Measurements from ENCODE around the gene IBTK.
A peak's percentile ranks its signal among the peaks of the same experiment; 100 is the strongest.
"Not testable (repeated sequence)": the region's sequence is repeated elsewhere in the genome, so short reads cannot be mapped to it uniquely, and the experiment has no call there.

Gene IBTK

GRCh38 chr6:82246802-82247504 lies 591 bp downstream of the IBTK start:
- DNase-seq = peak in 1 of 2 experiments; percentile 58

GRCh38 chr6:82246370-82246769 lies 1.2 kb downstream of the IBTK start:
- DNase-seq = no peak

DNA sequence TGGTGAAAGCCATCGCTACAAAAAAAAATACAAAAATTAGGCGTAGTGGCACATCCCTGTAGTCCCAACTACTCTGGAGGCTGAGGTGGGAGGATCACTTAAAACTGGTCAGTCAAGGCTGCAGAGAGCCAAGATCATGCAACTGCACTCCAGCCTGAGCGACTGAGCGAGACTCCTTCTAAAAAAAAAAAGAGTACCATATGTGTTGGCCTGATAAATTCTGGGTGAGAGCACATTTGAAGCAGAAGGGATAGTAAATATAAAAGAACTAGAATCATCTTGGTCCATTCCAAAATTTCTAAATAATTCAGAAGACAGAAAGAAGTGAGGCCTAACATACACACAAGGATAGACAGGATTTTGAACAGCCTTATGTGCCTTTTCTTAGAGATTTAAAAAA lies 2.2 kb downstream of the IBTK start:
- no peak for DNase-seq

DNA sequence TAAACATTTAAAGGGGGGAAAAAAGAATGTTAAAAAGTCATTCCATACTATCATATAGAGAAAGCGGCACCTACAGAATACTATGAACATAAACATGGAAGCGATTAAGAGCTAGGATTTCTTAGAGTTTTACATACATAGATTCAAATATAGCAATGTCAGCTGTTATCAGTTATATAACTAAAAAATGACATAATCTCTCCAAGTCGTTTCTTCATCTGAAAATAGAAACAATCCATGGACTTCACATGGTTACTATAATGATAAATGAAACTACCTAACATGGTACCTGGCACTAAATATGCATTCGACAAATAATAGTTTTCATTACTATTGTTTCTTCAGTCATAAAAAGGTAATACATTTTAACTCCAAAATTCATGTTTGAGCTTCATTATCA lies 3.7 kb downstream of the IBTK start:
- no peak for DNase-seq

DNA sequence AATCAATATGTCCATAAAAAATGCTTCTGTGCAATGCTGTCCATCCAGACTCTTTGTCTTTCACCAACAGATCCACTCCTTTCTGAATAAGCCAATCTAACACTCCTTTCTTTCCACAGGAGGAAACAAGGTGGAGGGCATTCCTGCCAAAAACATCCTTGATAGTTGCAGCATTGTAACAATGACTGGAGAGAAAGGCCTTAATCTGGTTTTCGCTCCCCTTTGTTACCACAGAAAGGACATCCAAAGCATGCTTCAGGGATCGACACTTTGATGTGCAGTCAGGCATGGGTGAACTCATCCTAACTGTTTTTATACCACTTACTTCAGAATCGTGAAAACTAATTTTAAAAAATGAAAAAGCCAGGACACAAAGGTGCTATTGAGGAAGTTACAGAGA lies 7.4 kb downstream of the IBTK start:
- DNase-seq = no peak

GRCh38 chr6:82239597-82239996 lies 7.9 kb downstream of the IBTK start:
- no peak for DNase-seq

DNA sequence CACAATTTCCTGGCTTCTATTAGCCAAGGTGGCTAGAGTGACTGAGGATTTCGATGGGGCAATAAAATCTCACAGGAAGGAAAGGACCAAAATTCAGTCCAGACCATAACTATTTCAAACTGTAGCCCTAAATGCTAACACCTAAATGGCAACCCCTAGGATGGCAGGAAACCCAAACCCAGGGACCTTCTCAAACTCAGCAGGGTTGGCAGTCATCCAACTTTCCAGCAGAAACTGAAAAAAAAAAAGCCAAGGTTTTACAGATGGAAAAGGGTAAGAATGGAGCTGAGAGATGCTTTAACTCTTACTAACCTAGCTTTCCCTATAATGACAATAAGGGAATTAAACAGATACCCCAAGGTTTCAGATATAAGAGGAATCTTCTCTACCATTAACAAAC lies 10.5 kb downstream of the IBTK start:
- no peak for DNase-seq

- DNase-seq = no peak
These were observed 19.8 kb downstream of the IBTK start for GRCh38 chr6:82227770-82228169.

DNA sequence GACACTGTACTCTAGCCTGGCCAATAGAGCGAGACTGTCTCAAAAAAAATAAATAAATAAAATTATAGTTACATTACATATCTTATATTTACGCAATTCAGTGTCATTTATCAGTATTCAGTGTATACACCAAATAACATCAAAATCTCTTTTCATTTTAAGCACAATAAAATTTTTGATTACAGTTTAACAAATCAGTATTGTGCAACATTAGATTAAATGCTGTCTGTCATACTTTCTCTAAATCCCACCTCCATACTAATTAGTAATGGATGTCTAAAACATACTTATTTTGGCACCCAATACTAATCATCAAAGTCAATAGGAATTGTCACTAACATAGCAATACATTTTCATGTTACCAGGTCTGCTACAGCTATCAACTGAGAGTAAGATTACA lies 27.4 kb downstream of the IBTK start:
- no peak for DNase-seq

GRCh38 chr6:82217018-82217586 lies 30.4 kb downstream of the IBTK start:
- no peak for DNase-seq

- DNase-seq = no peak
These were observed 31.0 kb downstream of the IBTK start for GRCh38 chr6:82216549-82216948.

- DNase-seq = no peak
These were observed 36.2 kb downstream of the IBTK start for GRCh38 chr6:82211326-82211725.

- no peak for DNase-seq
These were observed 38.6 kb downstream of the IBTK start for GRCh38 chr6:82208913-82209312.

DNA sequence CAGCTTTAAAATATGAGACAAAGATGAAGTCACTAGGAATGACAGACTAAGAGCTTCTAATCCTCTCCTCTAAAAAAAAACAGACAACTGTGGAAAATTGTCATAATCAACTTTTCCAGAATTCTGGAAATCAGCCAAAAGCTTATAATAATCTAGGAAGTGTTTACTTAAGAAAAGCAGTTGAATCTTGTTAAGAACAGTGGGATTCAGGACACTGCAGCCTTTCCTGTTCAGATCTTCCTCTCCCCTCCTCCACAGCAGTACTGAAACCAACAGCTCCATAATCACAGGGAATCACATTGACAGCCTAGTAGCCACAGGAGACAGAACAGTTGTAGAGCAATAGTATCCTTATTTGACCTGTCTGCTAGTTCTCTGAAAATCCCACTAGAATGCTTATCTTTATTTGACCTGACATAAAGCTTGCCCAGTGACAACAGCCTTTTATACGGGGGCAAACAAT lies 41.6 kb downstream of the IBTK start:
- DNase-seq = peak; percentile 7 to 61

- DNase-seq = no peak
These were observed 43.5 kb downstream of the IBTK start for GRCh38 chr6:82204020-82204419.

- no peak for DNase-seq
These were observed 49.8 kb downstream of the IBTK start for GRCh38 chr6:82197784-82198183.

- DNase-seq = not testable (repeated sequence)
These were observed 50.3 kb downstream of the IBTK start for GRCh38 chr6:82197245-82197644.

DNA sequence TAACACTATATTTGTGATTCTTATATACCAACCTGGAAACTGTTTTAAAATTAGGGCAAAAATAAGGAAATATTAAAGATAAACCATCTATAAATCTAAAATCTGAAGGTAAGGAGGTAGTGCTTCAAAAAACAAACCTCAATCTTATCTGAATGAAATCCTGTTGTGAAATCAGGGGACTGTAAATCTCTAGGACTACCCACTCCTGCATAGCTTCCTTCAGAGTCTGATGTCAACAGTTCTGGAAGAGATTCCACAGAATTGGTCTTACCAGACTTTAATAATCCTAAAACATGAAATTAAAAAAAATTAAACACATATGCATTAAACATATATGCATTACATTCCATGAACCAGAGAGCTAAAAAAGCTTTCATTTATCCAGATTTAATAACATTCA lies 51.4 kb downstream of the IBTK start:
- DNase-seq = no peak

DNA sequence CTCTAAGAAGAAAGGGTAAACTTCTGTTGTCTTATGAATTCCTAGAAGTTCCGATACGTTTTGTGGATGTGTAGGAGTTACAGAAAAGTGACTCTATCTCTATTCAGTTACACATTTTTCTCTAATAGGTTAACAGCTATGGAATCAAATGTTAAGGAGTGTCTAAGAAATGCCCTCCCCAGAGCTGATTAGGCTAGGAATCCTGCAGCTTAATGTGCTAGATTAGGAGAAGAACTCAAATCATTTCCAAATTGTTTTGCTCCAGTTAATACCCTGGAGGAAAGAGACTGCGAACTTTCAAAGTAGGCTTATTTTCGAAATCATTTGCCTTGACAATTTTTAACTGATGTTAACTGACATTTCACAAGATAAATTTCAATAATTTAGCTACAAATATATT lies 51.9 kb downstream of the IBTK start:
- DNase-seq = no peak

DNA sequence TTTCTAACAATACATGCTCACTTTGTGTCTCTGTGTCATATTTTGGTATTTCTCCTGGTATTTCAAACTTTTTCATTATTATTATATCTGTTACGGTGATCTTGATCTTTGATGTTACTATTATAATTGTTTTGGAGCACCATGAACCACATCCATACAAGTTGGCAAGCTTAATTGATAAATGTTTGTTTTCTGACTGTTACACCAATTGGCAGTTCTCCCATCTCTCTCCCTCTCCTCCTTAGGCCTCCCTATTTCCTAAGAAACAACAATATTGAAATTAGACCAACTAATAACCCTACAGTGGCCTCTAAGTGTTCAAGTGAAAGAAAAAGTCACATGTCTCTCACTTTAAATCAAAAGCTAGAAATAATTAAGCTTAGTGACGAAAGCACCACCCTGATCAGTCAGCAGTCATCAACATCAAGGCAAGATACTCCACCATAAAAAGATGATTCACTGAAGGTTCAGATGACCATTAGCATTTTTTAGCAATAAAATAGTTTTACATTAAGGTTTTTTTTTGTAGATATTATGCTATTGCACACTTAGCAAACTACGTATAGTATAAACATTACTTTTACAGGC lies 61.5 kb downstream of the IBTK start:
- DNase-seq = no peak

DNA sequence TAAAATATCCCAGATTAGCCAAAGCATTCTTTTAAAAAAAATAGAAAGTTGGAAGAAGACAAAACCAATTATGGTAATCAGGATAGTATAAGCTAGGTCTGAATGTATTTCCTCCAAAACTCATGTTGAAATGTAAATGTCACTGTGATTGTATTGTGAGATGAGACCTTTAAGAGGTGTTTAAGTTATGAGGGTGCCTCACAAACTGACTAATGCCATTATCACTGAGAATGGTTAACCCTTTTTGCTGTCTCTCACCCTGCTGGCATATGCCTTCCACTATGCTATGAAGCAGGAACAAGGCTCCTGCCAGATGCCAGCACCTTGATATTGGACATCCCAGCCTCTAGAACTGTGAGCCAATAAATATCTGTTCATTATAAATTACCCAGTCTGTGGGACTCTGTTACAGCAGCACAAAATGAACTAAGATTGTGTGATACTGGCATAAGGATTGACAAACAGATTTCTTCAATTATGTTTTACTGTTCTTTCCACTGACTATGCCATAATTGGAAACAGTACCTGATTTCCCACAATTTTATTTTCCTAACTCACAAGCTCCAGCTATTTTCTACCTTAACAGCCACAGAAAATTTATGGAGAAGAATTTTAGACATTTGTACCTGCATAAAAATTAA lies 63.8 kb downstream of the IBTK start:
- no peak for DNase-seq

GRCh38 chr6:82182756-82183155 lies 64.8 kb downstream of the IBTK start:
- no peak for DNase-seq

GRCh38 chr6:82179415-82179814 lies 68.1 kb downstream of the IBTK start:
- no peak for DNase-seq

DNA sequence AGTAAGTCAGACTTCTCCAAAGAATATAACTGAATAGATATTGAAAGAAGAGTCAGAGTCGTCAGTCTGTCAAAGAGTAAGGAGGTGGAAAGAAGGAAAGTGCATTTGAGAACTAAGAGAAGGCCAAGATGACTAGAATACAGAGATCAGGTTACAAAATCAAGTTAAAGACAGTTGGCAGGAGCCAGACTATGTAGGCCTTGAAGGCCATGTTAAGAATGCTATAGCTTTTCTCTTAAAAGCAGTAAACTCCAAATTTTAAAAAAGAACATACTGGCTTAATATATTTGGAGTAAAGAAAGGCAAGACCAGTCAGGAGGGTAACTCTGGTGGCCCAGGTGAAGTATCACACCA lies 68.8 kb downstream of the IBTK start:
- DNase-seq = no peak

Measured in NCI-H524 (cell line).